H54 (cell line): ENCODE measurements around the gene ZSWIM8.
"Not testable (repeated sequence)": the region's sequence is repeated elsewhere in the genome, so short reads cannot be mapped to it uniquely, and the experiment has no call there.

Experiments
- DNase-seq: peaks from one replicate; pipeline ENCODE4 v3.0.0; 2011; ENCODE audit warnings: low spot score, mixed read lengths; ENCODE audit not compliant: insufficient read length
- FAIRE-seq: peaks from 3 replicates; lab custom pipeline; 2011; peaks lifted over from hg19 to GRCh38; lab: Jason Lieb, UNC
- POLR2A ChIP-seq: IDR thresholded peaks from 2 replicates; pipeline ENCODE4 v1.6.1; 2011; ENCODE audit warnings: low read depth, mild to moderate bottlenecking, low read length

Gene ZSWIM8

GRCh38 chr10:73785211-73785720 is at the start of gene ZSWIM8:
Gene ZSWIM8 (plus strand): TSS chr10:73785606. CDS start chr10:73785879, 273 bp downstream.
- DNase-seq (peak; percentile 98), FAIRE-seq (peak; percentile 98)
- peak; percentile 55 for TF ChIP-seq POLR2A

- FAIRE-seq, DNase-seq: not testable (repeated sequence)
Measured at GRCh38 chr10:73740501-73741254, 44.7 kb upstream of the ZSWIM8 start.

GRCh38 chr10:73742454-73742734 is 43.0 kb upstream of the ZSWIM8 start:
- DNase-seq, result no peak
- no peak for FAIRE-seq
- no peak for TF ChIP-seq POLR2A

GRCh38 chr10:73743327-73743904 is 42.0 kb upstream of the ZSWIM8 start:
- TF ChIP-seq POLR2A, result no peak
- no peak for FAIRE-seq
- no peak for DNase-seq

- peak; percentile 96 for DNase-seq
- FAIRE-seq, result peak; percentile 65
Measured at GRCh38 chr10:73743905-73744663, 41.3 kb upstream of the ZSWIM8 start, which contains the start of gene SEC24C. Gene SEC24C (plus strand): TSS chr10:73744372. CDS start chr10:73746833, 2,461 bp downstream.

GRCh38 chr10:73744664-73744975 is 40.8 kb upstream of the ZSWIM8 start:
- no peak for FAIRE-seq

More at GRCh38 chr10:73743905-73744663, 41.3 kb upstream of the ZSWIM8 start, which contains the start of gene SEC24C:
- peak; percentile 74 for TF ChIP-seq POLR2A

GRCh38 chr10:73746721-73747120 is 38.7 kb upstream of the ZSWIM8 start:
- no peak for TF ChIP-seq POLR2A
- FAIRE-seq (no peak), DNase-seq (no peak)

More at GRCh38 chr10:73744664-73744975, 40.8 kb upstream of the ZSWIM8 start:
- no peak for TF ChIP-seq POLR2A
- peak; percentile 56 for DNase-seq

GRCh38 chr10:73750819-73751218 is 34.6 kb upstream of the ZSWIM8 start:
- no peak for TF ChIP-seq POLR2A
- no peak for FAIRE-seq
- no peak for DNase-seq

GRCh38 chr10:73756183-73756582 is 29.2 kb upstream of the ZSWIM8 start:
- no peak for TF ChIP-seq POLR2A
- DNase-seq (no peak), FAIRE-seq (no peak)

GRCh38 chr10:73758704-73759511 is 26.5 kb upstream of the ZSWIM8 start:
- DNase-seq, result no peak
- TF ChIP-seq POLR2A, result no peak
- no peak for FAIRE-seq

- FAIRE-seq (no peak), DNase-seq (no peak)
- no peak for TF ChIP-seq POLR2A
Measured at GRCh38 chr10:73759512-73760115, 25.8 kb upstream of the ZSWIM8 start.

- no peak for TF ChIP-seq POLR2A
- FAIRE-seq, result no peak
- no peak for DNase-seq
Measured at GRCh38 chr10:73761781-73762180, 23.6 kb upstream of the ZSWIM8 start.

- FAIRE-seq, result no peak
- TF ChIP-seq POLR2A, result no peak
Measured at GRCh38 chr10:73762915-73763314, 22.5 kb upstream of the ZSWIM8 start.

More at GRCh38 chr10:73762915-73763314, 22.5 kb upstream of the ZSWIM8 start:
- DNase-seq, result peak; percentile 49
